HFFc6 (cell line): ENCODE data around the gene LRRC8D. TPM values are rescaled to one million over a fixed set of nuclear protein-coding genes. Genes with fewer than 3 reads are reported as not detected.
A peak's percentile ranks its signal among the peaks of the same experiment; 100 is the strongest.

Source experiments
- DNase-seq: peaks from one replicate; pipeline ENCODE4 v3.0.0-alpha.2; 2018
- H3K27ac Mint-ChIP-seq: 2 replicates; pipeline ENCODE4 v1.8.0; 2020; ENCODE audit warnings: mild to moderate bottlenecking, mixed read lengths
- H3K27me3 Mint-ChIP-seq: 2 replicates; pipeline ENCODE4 v1.8.0; 2021; ENCODE audit warnings: mild to moderate bottlenecking, moderate library complexity, mixed read lengths; ENCODE audit not compliant: insufficient read depth
- H3K36me3 Mint-ChIP-seq: 2 replicates; pipeline ENCODE4 v1.8.0; 2021; ENCODE audit warnings: low read depth, mixed read lengths
- H3K4me1 Mint-ChIP-seq: 2 replicates; pipeline ENCODE4 v1.8.0; 2020; ENCODE audit warnings: low read depth, mixed read lengths
- H3K4me3 Mint-ChIP-seq: 2 replicates; pipeline ENCODE4 v1.8.0; 2020; ENCODE audit warnings: mild to moderate bottlenecking, moderate library complexity, mixed read lengths
- H3K9me3 Mint-ChIP-seq: 2 replicates; pipeline ENCODE4 v1.8.0; 2020; ENCODE audit warnings: mild to moderate bottlenecking, mixed read lengths
- total RNA-seq, 6 experiments: library from RNA; stranded (reverse); fragmentation: NEBNext Ultra II Directional; extraction: Animal tissue kit (Norgen Biotek cat#: 25700); gene quantifications; 2 replicates in 1 of 6; 3 replicates in 5 of 6; pipeline ENCODE4 v1.2.3, GENCODE V29; 2021
- TF ChIP-seq, protein P1 (sequence below): fragments of 200-600 bp; sonication (generic); IDR thresholded peaks from 2 replicates; pipeline ENCODE4 v1.5.0; 2021; ENCODE audit warnings: antibody characterized with exemption, mild to moderate bottlenecking

Gene LRRC8D
- total RNA-seq, 6 experiments from 2014 or later, result 33.5 to 46.7 (median 41.8) TPM

DNA sequence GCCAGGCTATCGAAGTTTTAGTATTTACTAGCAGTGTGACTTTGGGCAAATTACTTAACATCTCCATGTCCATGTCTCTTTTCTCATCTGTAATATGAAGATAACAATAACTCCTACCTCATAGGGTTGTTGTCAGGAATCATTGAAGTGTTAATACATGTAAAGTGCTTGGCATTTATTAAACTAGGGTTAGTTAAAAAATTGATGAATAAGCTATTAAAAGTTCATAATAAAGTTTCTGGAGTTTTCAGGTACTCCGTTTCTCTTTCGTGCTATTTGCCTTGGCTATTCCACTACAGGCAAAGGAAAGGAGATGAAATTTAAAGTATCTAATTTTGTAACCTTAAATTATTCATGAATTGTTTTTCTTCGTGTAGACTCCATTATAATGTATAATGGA, 16.7 kb downstream of the LRRC8D start:
- Mint-ChIP-seq H3K4me1 (peaks cover 16% of the 10 kb centered on the region), H3K36me3 (no peaks in the 10 kb centered on the region), H3K4me3 (no peak overlapping the region), H3K27ac (no peak overlapping the region), H3K27me3 (peaks cover 2% of the 10 kb centered on the region), H3K9me3 (no peaks in the 10 kb centered on the region)
- TF ChIP-seq, protein P1, sequence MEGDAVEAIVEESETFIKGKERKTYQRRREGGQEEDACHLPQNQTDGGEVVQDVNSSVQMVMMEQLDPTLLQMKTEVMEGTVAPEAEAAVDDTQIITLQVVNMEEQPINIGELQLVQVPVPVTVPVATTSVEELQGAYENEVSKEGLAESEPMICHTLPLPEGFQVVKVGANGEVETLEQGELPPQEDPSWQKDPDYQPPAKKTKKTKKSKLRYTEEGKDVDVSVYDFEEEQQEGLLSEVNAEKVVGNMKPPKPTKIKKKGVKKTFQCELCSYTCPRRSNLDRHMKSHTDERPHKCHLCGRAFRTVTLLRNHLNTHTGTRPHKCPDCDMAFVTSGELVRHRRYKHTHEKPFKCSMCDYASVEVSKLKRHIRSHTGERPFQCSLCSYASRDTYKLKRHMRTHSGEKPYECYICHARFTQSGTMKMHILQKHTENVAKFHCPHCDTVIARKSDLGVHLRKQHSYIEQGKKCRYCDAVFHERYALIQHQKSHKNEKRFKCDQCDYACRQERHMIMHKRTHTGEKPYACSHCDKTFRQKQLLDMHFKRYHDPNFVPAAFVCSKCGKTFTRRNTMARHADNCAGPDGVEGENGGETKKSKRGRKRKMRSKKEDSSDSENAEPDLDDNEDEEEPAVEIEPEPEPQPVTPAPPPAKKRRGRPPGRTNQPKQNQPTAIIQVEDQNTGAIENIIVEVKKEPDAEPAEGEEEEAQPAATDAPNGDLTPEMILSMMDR, result no peak
- DNase-seq, result no peak

DNA sequence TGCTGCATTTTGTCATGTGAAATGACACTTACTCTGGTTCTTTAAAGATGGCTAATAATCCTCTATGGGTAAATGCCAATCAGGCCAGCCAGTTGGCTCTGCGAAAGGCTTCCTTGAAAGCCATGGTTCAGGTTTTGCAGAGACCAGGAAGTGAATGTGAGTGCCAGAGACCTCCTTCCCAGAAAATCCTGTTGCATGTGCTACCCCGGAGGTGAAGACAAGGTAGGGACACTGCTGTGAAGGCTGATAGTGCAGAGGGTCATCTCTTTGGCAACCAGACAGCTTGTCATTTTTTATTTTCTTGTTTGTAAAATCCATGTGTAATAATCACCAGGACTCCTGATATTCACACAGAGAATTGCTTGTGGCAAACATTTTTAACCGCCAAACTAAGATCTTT, 18.7 kb downstream of the LRRC8D start:
- H3K4me1 Mint-ChIP-seq, result peaks cover 25% of the 10 kb centered on the region
- no peak overlapping the region for H3K4me3 Mint-ChIP-seq
- H3K9me3 Mint-ChIP-seq, result no peaks in the 10 kb centered on the region
- no peak overlapping the region for H3K27ac Mint-ChIP-seq
- no peaks in the 10 kb centered on the region for H3K36me3 Mint-ChIP-seq
- H3K27me3 Mint-ChIP-seq, result peaks cover 2% of the 10 kb centered on the region
- TF ChIP-seq, protein P1, result no peak
- DNase-seq, result no peak

GRCh38 chr1:89841507-89841906, 20.7 kb downstream of the LRRC8D start:
- H3K27me3 Mint-ChIP-seq, result no peaks in the 10 kb centered on the region; the same call in 1 of the 2 replicates
- H3K9me3 Mint-ChIP-seq, result no peaks in the 10 kb centered on the region
- H3K27ac Mint-ChIP-seq, result no peak overlapping the region
- TF ChIP-seq, protein P1, result no peak
- H3K36me3 Mint-ChIP-seq, result peaks cover 14% of the 10 kb centered on the region; the same call in 1 of the 2 replicates
- no peak for DNase-seq
- peaks cover 40% of the 10 kb centered on the region for H3K4me1 Mint-ChIP-seq
- H3K4me3 Mint-ChIP-seq, result no peak overlapping the region

GRCh38 chr1:89842567-89843272, 21.9 kb downstream of the LRRC8D start:
- H3K27me3 Mint-ChIP-seq, result no peaks in the 10 kb centered on the region; the same call in 1 of the 2 replicates
- H3K36me3 Mint-ChIP-seq, result peaks cover 21% of the 10 kb centered on the region; the same call in 1 of the 2 replicates
- TF ChIP-seq, protein P1, result no peak
- peaks cover 44% of the 10 kb centered on the region for H3K4me1 Mint-ChIP-seq
- H3K4me3 Mint-ChIP-seq, result peak overlapping the region; percentile 89
- no peak for DNase-seq
- no peaks in the 10 kb centered on the region for H3K9me3 Mint-ChIP-seq
- H3K27ac Mint-ChIP-seq, result peak overlapping the region; percentile 74

- H3K4me1 Mint-ChIP-seq, result peaks cover 50% of the 10 kb centered on the region
- H3K4me3 Mint-ChIP-seq, result peak overlapping the region; percentile 89
- no peaks in the 10 kb centered on the region for H3K9me3 Mint-ChIP-seq
- no peaks in the 10 kb centered on the region; the same call in 1 of the 2 replicates for H3K27me3 Mint-ChIP-seq
- peak; percentile 45 for DNase-seq
- TF ChIP-seq, protein P1, result peak; percentile 87
- H3K36me3 Mint-ChIP-seq, result peaks cover 21% of the 10 kb centered on the region; the same call in 1 of the 2 replicates
- peak overlapping the region; percentile 94 for H3K27ac Mint-ChIP-seq
Observed at GRCh38 chr1:89843273-89844130, 22.7 kb downstream of the LRRC8D start.
